Activated naive CD4-positive, alpha-beta T cell treated with anti-CD3 and anti-CD28 coated beads, Interleukin-2, amount 50 U/mL, for 72 hours (primary cell): Measurements from ENCODE around the gene MAP4K2. TPM values are rescaled to one million over a fixed set of nuclear protein-coding genes. Genes with fewer than 3 reads are reported as not detected.

Experiments used
- ATAC-seq, 2 donors: fragments of 150-1000 bp; cut with Tn5 transposase; 2 replicates each; pipeline ENCODE4 v1.10.0; 2021; ENCODE audit warnings: mild to moderate bottlenecking in 2 of 2, moderate library complexity in 2 of 2
- DNase-seq, 2 donors: peaks; one replicate each; pipeline ENCODE4 v3.0.0; 2021 to 2022; ENCODE audit warnings: low spot score in 2 of 2
- H3K27ac Mint-ChIP-seq, 2 donors: one replicate each; pipeline ENCODE4 v1.8.0; 2022; ENCODE audit warnings: mild to moderate bottlenecking in 2 of 2, mixed read lengths in 2 of 2
- H3K36me3 Mint-ChIP-seq, 2 donors: one replicate each; pipeline ENCODE4 v1.8.0; 2022; ENCODE audit warnings: mixed read lengths in 2 of 2
- H3K9me3 Mint-ChIP-seq, 2 donors: one replicate each; pipeline ENCODE4 v1.8.0; 2022; ENCODE audit warnings: mixed read lengths in 2 of 2
- total RNA-seq, 2 donors: library from RNA; stranded (reverse); gene quantifications; one replicate each; pipeline ENCODE4 v1.2.3, GENCODE V29; 2022

Gene MAP4K2
- total RNA-seq, 2 donors from 2014 or later: 67.7 to 83.2 TPM

DNA sequence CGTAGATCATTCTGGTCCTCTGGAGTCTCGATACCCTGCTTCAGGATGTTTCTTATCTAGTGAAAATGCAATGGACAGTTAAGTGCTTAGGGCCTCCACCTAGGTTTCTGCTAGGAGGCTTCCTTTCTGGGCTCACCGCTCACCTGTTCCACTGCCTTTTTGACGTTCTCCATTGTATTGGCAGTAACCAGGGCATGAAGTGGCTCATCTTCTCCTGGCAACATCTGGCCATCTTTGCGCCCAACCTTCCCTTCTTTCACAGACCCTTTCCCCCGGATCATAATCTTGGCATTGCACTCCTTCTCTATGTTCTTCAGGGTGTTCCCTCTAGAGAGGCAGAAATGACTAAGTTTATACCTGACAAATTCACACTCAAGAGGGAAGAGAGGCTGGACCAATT lies 33.7 kb downstream of the MAP4K2 start:
- ATAC-seq (no peak), DNase-seq (no peak)
- Mint-ChIP-seq H3K9me3 (no peaks in the 10 kb centered on the region), H3K36me3 (peaks cover 55 to 84% of the 10 kb centered on the region in 2 donors), H3K27ac (peak overlapping the region in 1 of 2 donors; percentile 17)

- ATAC-seq (no peak), DNase-seq (no peak)
- peak overlapping the region in 1 of 2 donors; percentile 88 for H3K27ac Mint-ChIP-seq
- peaks cover 53 to 81% of the 10 kb centered on the region in 2 donors for H3K36me3 Mint-ChIP-seq
- no peaks in the 10 kb centered on the region for H3K9me3 Mint-ChIP-seq
Observed at GRCh38 chr11:64768300-64768694, 34.7 kb downstream of the MAP4K2 start.

- peak; percentile 58 to 92 for DNase-seq
- H3K9me3 Mint-ChIP-seq: no peaks in the 10 kb centered on the region
- H3K27ac Mint-ChIP-seq: peak overlapping the region; percentile 21 to 88
- ATAC-seq: peak; percentile 41 to 48
- peaks cover 51 to 79% of the 10 kb centered on the region in 2 donors for H3K36me3 Mint-ChIP-seq
Observed at GRCh38 chr11:64767344-64768299, 35.4 kb downstream of the MAP4K2 start.

GRCh38 chr11:64766881-64767280 lies 36.1 kb downstream of the MAP4K2 start:
- DNase-seq: no peak
- Mint-ChIP-seq H3K36me3 (peaks cover 49 to 73% of the 10 kb centered on the region in 2 donors), H3K9me3 (no peaks in the 10 kb centered on the region), H3K27ac (peak overlapping the region in 1 of 2 donors; percentile 88)
- no peak for ATAC-seq

DNA sequence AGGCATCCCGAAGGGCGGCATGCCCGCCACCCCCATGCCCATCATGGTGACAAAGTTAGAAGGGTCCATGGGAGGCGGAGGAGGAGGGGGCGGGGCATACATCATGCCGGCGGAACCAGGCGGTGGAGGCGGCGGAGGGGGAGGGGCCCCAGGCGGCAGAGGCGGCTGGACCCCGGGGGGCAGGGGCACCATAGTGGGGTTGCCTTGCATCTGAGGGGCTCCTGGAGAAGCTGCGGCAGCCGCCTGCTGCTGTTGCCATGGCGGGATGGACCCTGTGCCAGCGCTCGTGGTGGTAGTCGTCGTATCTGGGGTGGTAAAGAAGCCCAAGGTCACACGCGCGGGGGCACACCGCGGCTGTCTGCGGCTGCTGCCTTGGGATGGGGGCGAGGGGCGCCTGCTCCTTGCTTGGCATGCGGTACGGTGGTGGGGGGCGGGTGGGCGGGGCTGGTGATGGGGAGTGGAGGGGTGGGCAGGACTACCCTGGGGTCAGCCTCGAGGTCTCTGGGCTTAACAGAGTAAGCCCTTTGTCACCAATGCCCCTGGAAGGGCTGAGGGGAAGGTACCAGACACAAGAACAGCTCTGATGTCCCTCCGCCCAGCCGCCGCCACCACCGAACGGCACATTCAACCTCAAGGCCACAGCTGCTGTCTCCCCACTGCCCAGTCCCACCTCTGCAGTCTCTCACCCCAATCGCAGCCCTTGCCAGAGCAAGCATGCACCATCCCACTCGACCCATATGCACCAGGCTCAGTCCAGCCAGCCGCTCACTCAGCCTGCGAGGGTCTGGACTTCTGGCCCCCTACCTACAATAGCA lies 37.0 kb downstream of the MAP4K2 start:
- peak overlapping the region in 1 of 2 donors; percentile 96 for H3K27ac Mint-ChIP-seq
- DNase-seq: peak in 1 of 2 donors; percentile 51
- H3K9me3 Mint-ChIP-seq: no peaks in the 10 kb centered on the region
- ATAC-seq: no peak
- peaks cover 48 to 65% of the 10 kb centered on the region in 2 donors for H3K36me3 Mint-ChIP-seq

DNA sequence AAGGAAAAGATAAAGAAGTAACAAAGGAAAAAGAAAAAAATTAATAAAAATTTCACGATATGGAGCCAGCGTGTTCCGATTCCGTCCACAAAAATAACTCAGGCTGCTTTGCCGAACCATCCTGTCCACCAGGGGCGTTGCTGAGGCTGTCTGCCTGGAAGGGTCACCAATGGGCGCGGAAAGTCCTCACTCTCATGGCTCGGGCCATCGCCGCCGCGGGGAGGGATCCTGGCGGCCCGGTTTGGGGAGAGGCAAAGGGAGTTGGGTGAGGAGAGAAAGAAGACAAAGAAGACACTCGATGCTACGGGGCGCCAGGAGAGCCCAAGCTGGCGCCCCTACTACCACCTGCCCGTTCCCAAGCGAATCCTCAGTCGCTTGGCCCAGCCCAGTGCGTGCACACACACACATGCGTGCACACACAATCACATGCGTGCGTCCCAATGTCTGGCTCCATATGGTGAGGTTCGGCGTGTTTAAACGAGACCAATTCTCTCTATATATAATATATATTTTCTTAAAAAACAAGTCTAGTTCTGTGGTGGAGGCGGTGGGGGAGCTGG lies 37.6 kb downstream of the MAP4K2 start:
- H3K9me3 Mint-ChIP-seq: no peaks in the 10 kb centered on the region
- peaks cover 41 to 58% of the 10 kb centered on the region in 2 donors for H3K36me3 Mint-ChIP-seq
- peak overlapping the region in 1 of 2 donors; percentile 92 for H3K27ac Mint-ChIP-seq
- ATAC-seq (no peak), DNase-seq (peak in 1 of 2 donors; percentile 53)

DNA sequence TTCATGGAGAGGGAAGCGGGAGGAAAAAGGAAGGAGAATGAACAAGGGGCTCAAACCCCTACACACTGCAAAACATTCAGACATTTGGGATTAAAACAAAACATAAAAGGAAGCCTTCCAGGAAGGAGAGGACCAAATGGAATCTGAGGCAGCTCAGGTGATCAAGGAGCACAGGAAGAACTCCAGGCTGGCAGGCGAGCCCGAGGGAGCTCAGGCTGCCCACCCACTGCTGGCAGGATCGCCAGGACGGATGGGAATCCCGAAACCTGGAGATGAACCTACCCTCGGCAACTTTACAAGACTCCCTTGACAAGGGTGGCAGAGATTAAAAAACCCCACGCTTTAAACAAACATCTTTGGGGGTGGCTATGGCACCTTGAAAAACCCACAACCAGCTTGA lies 38.3 kb downstream of the MAP4K2 start:
- H3K27ac Mint-ChIP-seq: peak overlapping the region; percentile 84 to 92

DNA sequence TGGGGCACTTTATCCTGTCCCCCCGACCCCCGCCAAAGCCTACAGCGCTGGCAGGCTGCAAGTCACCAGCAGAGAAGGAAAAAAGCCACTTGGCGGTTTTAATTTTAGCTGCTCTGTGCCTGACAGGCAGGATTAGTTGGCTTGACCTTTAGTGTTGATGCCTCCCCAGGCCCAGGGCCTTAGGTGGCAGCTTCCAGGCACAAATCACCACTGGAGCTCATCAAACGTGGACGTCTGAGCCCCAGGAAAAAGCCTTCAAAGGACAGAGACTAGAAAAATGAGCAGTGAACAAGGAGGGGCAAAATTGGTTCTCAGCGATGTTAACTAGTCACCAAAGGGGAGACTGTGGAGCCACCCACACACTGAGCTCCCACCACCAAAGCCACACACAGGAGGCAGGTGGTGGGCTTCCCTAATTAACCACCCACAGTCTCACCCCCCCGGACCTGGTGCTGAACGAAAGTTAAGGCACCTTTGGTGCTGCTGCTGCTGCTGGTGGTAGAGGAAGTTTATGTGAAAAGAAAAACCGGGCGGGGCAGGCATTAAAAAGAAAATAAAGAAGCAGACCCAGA lies 38.9 kb downstream of the MAP4K2 start:
- Mint-ChIP-seq H3K36me3 (peaks cover 31 to 46% of the 10 kb centered on the region in 2 donors), H3K9me3 (no peaks in the 10 kb centered on the region), H3K27ac (peak overlapping the region; percentile 84 to 92)
- ATAC-seq (peak; percentile 11 to 30), DNase-seq (peak in 1 of 2 donors; percentile 57)

More for the DNA sequence above, 38.3 kb downstream of the MAP4K2 start:
- Mint-ChIP-seq H3K9me3 (no peaks in the 10 kb centered on the region), H3K36me3 (peaks cover 37 to 53% of the 10 kb centered on the region in 2 donors)
- DNase-seq (peak in 1 of 2 donors; percentile 51), ATAC-seq (no peak)

- ATAC-seq (peak in 1 of 2 donors; percentile 7), DNase-seq (peak in 1 of 2 donors; percentile 54)
- Mint-ChIP-seq H3K9me3 (no peaks in the 10 kb centered on the region), H3K36me3 (peaks cover 30 to 41% of the 10 kb centered on the region in 2 donors), H3K27ac (peak overlapping the region; percentile 84 to 92)
Observed at GRCh38 chr11:64763526-64764039, 39.4 kb downstream of the MAP4K2 start.

DNA sequence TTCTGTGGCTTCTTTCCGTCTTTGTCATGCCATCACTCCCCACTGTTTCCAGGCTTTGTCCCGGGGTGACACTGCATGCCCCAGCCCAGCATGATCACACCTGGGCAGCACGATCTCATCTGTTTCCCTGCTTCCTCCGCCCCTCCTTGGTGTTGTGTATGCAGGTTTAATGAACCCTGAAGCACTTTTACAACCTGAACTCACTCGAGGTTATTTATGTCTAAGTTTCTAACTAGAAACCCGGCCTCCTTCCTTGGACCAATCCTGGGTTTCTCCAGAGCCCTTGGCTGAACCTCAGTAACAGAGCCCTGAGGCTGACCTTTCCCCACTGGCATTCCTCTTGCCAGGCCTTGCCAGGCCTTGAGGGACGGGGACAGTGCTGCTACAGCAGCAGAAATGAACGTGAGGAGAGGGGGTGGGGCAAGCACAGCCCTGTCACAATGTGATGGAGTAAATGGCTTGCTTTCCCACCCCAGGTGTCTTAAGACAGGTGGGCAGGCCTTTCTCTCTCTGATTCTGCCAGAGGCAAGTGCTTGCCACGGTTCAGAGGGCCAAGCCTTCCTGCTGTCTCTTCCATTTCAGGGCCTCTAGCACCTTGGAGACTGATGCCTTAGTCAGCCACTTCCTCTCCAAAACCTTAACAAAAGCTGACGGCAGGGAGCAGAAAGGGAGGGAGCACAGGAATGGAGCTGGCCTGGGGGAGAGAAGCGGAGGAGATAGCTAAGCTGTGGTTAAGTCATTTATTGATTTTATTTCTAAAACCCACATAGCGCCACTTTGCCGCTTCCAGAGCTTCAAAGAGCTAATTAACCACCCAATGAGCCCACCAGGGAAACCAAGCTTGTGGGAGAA lies 40.1 kb downstream of the MAP4K2 start:
- Mint-ChIP-seq H3K27ac (peak overlapping the region; percentile 84 to 92), H3K36me3 (peaks cover 24 to 34% of the 10 kb centered on the region in 2 donors), H3K9me3 (no peaks in the 10 kb centered on the region)
- ATAC-seq (peak in 1 of 2 donors; percentile 16), DNase-seq (peak in 1 of 2 donors; percentile 55)

DNA sequence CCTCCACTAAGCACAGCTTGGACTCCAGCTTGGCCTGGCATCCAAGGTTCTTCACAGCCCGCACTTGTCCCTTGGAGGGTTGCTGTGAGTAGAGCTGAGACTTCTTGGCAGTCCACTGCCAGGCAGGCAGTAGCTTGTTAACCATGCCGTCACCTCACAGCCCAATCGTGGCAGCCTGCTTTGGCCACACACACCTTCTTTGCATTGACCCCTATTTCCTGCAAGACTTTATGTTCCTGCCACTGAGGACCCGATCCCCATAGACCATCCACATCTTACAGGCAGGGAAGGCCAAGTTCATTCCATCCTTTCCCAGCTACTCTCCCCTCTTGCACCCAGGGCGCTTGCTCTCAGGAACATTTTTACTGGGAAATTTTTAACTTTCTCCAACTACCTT lies 40.7 kb downstream of the MAP4K2 start:
- H3K9me3 Mint-ChIP-seq: no peaks in the 10 kb centered on the region
- DNase-seq (peak in 1 of 2 donors; percentile 37), ATAC-seq (no peak)
- H3K27ac Mint-ChIP-seq: peak overlapping the region; percentile 84 to 92
- peaks cover 18 to 30% of the 10 kb centered on the region in 2 donors for H3K36me3 Mint-ChIP-seq

DNA sequence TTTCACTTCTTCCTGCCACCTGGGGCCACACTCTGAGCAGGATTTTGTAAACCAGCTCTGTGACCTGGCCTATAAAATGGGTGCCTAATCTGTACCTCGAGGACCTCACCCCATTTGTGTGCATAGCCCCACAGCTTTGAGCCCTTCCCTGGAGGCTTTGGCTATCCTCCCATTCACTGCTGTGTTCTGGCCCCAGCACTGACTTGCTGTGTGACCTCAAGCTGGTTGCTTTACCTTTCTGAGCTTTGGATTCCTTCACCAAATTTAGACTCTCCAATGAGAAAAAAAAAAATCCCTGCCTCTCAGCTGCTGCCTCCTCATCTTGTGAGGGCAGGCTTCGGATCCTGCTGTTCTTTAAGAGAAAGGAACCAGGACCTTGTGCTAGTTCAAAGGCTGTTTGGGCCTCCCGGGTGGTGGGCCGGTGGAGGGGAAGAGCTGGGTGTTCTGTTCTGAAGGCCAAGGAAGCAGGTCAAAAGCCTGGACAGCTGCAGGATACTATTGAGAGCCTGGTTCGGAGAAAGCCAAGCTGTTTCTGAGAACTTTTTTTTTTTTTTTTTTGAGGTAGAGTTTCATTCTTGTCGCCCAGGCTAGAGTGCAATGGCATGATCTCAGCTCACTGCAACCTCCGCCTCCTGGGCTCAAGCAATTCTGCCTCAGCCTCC lies 42.1 kb downstream of the MAP4K2 start:
- ATAC-seq: no peak
- H3K9me3 Mint-ChIP-seq: no peaks in the 10 kb centered on the region
- peaks cover 18 to 26% of the 10 kb centered on the region in 2 donors for H3K36me3 Mint-ChIP-seq
- DNase-seq: no peak
- peak overlapping the region; percentile 84 to 95 for H3K27ac Mint-ChIP-seq

GRCh38 chr11:64759722-64760719 lies 43.0 kb downstream of the MAP4K2 start, which contains the start of gene PYGM:
PYGM (minus strand) TSS chr11:64759974; CDS start chr11:64759898, 76 bp downstream.
- DNase-seq (no peak), ATAC-seq (peak in 1 of 2 donors; percentile 7)
- peak within 1 kb of the TSS; percentile 84 to 95 for H3K27ac Mint-ChIP-seq
- H3K9me3 Mint-ChIP-seq: no peaks in the 10 kb centered on the region
- peaks cover 15 to 21% of the 10 kb centered on the region in 2 donors for H3K36me3 Mint-ChIP-seq
